Osteoblast (primary cell): ENCODE results near the gene MLIP. TPM values are rescaled to one million over a fixed set of nuclear protein-coding genes. Genes with fewer than 3 reads are reported as not detected.

ENCODE experiments used
- DNase-seq: peaks from one replicate; pipeline ENCODE4 v3.0.0; 2011; ENCODE audit warnings: low spot score, mixed read lengths; ENCODE audit not compliant: insufficient read length; ENCODE audit errors: missing footprints
- H2AFZ ChIP-seq: 2 replicates; pipeline ENCODE4 v1.6.0; 2011; ENCODE audit warnings: mild to moderate bottlenecking, low read length
- H3K27ac ChIP-seq: 2 replicates; pipeline ENCODE4 v1.5.1; 2011; ENCODE audit warnings: mild to moderate bottlenecking, low read depth, low read length, moderate library complexity
- H3K27me3 ChIP-seq: 2 replicates; pipeline ENCODE4 v1.6.0; 2012; ENCODE audit warnings: mild to moderate bottlenecking, control low read depth, inconsistent platforms, low read length, moderate library complexity; ENCODE audit not compliant: insufficient read depth
- H3K36me3 ChIP-seq: 2 replicates; pipeline ENCODE4 v1.5.1; 2011; ENCODE audit warnings: mild to moderate bottlenecking, low read length, control low read depth, moderate library complexity; ENCODE audit not compliant: insufficient read depth
- H3K4me1 ChIP-seq: 2 replicates; pipeline ENCODE4 v1.5.1; 2011; ENCODE audit warnings: mild to moderate bottlenecking, low read length, control low read depth, moderate library complexity; ENCODE audit not compliant: insufficient read depth
- H3K4me2 ChIP-seq: 2 replicates; pipeline ENCODE4 v1.6.0; 2011; ENCODE audit warnings: mild to moderate bottlenecking, low read length; ENCODE audit not compliant: insufficient read depth
- H3K4me3 ChIP-seq: fragments of 200-600 bp; sonication (generic); 3 replicates; pipeline ENCODE4 v1.5.1; 2012; ENCODE audit warnings: mild to moderate bottlenecking, low read length, inconsistent platforms; ENCODE audit not compliant: insufficient read depth
- H3K79me2 ChIP-seq: 2 replicates; pipeline ENCODE4 v1.6.0; 2012; ENCODE audit warnings: mild to moderate bottlenecking, low read length, control low read depth, inconsistent platforms; ENCODE audit not compliant: insufficient read depth
- H3K9me3 ChIP-seq: 2 replicates; pipeline ENCODE4 v1.5.1; 2011; ENCODE audit warnings: low read depth, low read length, control low read depth
- H4K20me1 ChIP-seq: 2 replicates; pipeline ENCODE4 v1.6.0; 2012; ENCODE audit warnings: mild to moderate bottlenecking, low read length, control low read depth; ENCODE audit not compliant: insufficient read depth
- total RNA-seq: library from RNA; depleted of rRNA; stranded (reverse); fragments of >200 nt; gene quantifications from 2 replicates; pipeline ENCODE4 v1.2.3, GENCODE V29; 2012
- TF ChIP-seq, protein P1 (sequence below): IDR thresholded peaks from 2 replicates; pipeline ENCODE4 v1.5.1; 2011; ENCODE audit warnings: mild to moderate bottlenecking, low read depth, low read length, moderate library complexity; ENCODE audit errors: extremely low read depth

MLIP gene
- total RNA-seq, 1 donor, result 0.36 TPM

DNA sequence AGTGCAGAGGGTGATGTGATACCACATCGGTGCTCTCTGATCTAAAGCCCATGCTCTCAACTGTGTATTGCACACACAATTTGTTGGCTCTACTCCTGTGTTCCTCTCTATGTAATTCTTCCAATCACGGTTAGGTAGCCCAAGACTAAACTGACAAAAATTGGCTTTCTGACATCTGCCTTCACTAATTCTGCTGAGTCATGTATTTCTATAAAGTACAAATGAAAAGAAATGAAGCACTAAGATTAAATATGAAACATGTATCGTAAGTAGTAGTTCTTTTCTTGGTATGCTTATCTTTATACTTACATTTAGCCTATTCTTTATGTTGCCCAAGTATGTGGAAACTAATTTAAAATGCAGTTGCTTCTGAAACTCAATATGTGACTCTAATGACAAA, 7.7 kb upstream of the MLIP start:
- H3K79me2 ChIP-seq, result no peaks in the 10 kb centered on the region
- no peaks in the 10 kb centered on the region for H3K27me3 ChIP-seq
- no peak overlapping the region for H2AFZ ChIP-seq
- no peaks in the 10 kb centered on the region for H4K20me1 ChIP-seq
- TF ChIP-seq, protein P1, sequence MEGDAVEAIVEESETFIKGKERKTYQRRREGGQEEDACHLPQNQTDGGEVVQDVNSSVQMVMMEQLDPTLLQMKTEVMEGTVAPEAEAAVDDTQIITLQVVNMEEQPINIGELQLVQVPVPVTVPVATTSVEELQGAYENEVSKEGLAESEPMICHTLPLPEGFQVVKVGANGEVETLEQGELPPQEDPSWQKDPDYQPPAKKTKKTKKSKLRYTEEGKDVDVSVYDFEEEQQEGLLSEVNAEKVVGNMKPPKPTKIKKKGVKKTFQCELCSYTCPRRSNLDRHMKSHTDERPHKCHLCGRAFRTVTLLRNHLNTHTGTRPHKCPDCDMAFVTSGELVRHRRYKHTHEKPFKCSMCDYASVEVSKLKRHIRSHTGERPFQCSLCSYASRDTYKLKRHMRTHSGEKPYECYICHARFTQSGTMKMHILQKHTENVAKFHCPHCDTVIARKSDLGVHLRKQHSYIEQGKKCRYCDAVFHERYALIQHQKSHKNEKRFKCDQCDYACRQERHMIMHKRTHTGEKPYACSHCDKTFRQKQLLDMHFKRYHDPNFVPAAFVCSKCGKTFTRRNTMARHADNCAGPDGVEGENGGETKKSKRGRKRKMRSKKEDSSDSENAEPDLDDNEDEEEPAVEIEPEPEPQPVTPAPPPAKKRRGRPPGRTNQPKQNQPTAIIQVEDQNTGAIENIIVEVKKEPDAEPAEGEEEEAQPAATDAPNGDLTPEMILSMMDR, result no peak
- no peaks in the 10 kb centered on the region for H3K4me1 ChIP-seq
- no peak for DNase-seq
- no peaks in the 10 kb centered on the region for H3K9me3 ChIP-seq
- H3K4me2 ChIP-seq, result no peak overlapping the region
- no peak overlapping the region for H3K4me3 ChIP-seq
- no peaks in the 10 kb centered on the region for H3K36me3 ChIP-seq
- no peak overlapping the region for H3K27ac ChIP-seq

DNA sequence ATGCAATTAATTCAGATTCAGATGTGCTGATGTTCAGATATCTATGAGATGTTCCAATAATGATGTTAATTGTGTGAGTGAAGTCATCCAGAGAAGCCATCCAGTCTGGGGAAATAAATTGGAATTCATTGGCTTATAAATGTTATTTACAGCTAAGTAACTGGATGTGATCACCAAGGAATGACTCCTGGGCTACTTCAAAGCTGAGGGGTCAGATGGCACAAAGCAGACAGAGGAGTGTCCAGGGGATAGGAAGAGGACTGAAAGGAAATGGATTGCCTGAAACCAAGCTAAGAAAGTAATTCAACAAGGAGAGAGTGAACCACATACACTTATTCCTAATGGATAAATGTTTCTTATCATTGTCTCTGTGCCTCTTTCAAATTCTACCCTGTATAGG, 4.5 kb upstream of the MLIP start:
- Histone ChIP-seq H2AFZ (no peak overlapping the region), H3K27me3 (no peaks in the 10 kb centered on the region), H3K4me3 (no peak overlapping the region), H3K36me3 (no peaks in the 10 kb centered on the region), H3K4me1 (no peaks in the 10 kb centered on the region), H3K27ac (no peak overlapping the region), H3K79me2 (no peaks in the 10 kb centered on the region), H3K9me3 (no peaks in the 10 kb centered on the region), H3K4me2 (no peak overlapping the region), H4K20me1 (no peaks in the 10 kb centered on the region)
- TF ChIP-seq, protein P1, result no peak
- DNase-seq, result no peak

DNA sequence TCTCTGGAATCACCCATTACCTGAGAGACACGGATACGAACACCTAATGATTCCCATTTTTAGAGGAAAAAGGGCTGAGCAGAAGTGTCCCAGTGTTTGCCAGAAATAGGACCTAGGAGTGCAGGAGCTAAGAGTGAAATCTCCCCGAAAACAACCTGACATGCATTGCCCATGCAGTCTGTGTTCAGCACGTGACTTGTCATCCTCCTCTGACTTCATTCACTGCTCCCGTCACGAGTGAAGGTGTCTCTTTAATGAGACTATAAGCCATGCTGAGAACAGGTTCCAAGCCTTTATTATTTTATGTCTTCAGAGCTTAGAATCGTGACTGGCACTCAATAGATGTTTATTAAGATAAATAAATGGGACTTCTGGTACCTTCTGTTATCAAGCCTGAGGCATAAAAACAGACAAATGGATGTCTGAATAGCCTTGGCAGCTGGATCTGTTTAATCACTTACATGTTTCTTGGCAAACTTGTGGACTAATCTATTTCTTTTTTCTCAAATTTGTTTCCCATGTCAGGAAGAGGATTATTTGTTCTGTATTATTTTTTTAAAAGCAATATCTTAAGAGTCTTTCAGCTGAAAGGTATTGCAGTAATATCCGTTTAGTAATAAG, 3.7 kb upstream of the MLIP start:
- no peak overlapping the region for H2AFZ ChIP-seq
- no peaks in the 10 kb centered on the region for H3K79me2 ChIP-seq
- no peak overlapping the region for H3K4me2 ChIP-seq
- no peak overlapping the region for H3K4me3 ChIP-seq
- no peaks in the 10 kb centered on the region for H3K4me1 ChIP-seq
- H3K27ac ChIP-seq, result no peak overlapping the region
- no peaks in the 10 kb centered on the region for H4K20me1 ChIP-seq
- no peak for DNase-seq
- no peaks in the 10 kb centered on the region for H3K27me3 ChIP-seq
- no peaks in the 10 kb centered on the region for H3K9me3 ChIP-seq
- TF ChIP-seq, protein P1, result no peak
- no peaks in the 10 kb centered on the region for H3K36me3 ChIP-seq

DNA sequence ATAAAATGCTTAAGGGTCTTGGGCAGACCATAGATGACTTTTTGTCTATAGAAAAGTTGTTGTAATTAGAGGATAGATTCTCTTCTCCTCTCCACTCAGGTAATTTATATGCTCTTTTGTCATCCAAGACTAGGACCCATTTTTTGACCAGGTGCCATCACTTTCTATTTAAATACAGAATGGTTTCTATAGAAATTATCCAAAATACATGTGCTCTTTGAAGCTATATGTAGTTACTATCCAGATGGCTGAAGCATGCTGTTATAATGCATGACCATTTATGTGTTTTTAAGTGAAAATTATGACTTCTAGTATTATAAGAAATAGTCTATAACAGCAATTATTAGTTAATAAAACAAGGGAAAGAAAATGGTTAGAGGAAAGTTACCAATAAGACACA, 3.0 kb upstream of the MLIP start:
- no peak for DNase-seq

More for the DNA sequence above, 3.0 kb upstream of the MLIP start:
- Histone ChIP-seq H2AFZ (no peak overlapping the region), H4K20me1 (no peaks in the 10 kb centered on the region), H3K4me2 (no peak overlapping the region), H3K79me2 (no peaks in the 10 kb centered on the region), H3K9me3 (no peaks in the 10 kb centered on the region), H3K27me3 (no peaks in the 10 kb centered on the region), H3K4me1 (no peaks in the 10 kb centered on the region), H3K36me3 (no peaks in the 10 kb centered on the region), H3K27ac (no peak overlapping the region), H3K4me3 (no peak overlapping the region)
- TF ChIP-seq, protein P1, result no peak
